H9 (cell line): ENCODE results near the gene ARHGAP8. TPM values are rescaled to one million over a fixed set of nuclear protein-coding genes. Genes with fewer than 3 reads are reported as not detected.

Experiments used
- DNase-seq: peaks from one replicate; pipeline ENCODE4 v3.0.0-alpha.2; 2017
- H2AFZ ChIP-seq: one replicate; pipeline ENCODE4 v1.6.1; 2013; ENCODE audit warnings: mild to moderate bottlenecking, low read length, control low read depth, moderate library complexity
- H2AK5ac ChIP-seq: 2 replicates; pipeline ENCODE4 v1.6.1; 2013; ENCODE audit warnings: low read length, control low read depth, mixed read lengths; ENCODE audit not compliant: insufficient read length
- H2BK120ac ChIP-seq: one replicate; pipeline ENCODE4 v1.6.1; 2013; ENCODE audit warnings: low read depth, mild to moderate bottlenecking, low read length, control low read depth, inconsistent platforms; ENCODE audit not compliant: poor library complexity, severe bottlenecking
- H2BK12ac ChIP-seq: 2 replicates; pipeline ENCODE4 v1.6.1; 2013; ENCODE audit warnings: low read length, control low read depth, mixed read lengths, low read depth; ENCODE audit not compliant: insufficient read length
- H2BK15ac ChIP-seq: 2 replicates; pipeline ENCODE4 v1.6.1; 2013; ENCODE audit warnings: low read depth, low read length, control low read depth
- H2BK20ac ChIP-seq: one replicate; pipeline ENCODE4 v1.6.1; 2013; ENCODE audit warnings: low read depth, mild to moderate bottlenecking, low read length, control low read depth, inconsistent platforms; ENCODE audit not compliant: poor library complexity, severe bottlenecking
- H2BK5ac ChIP-seq: 2 replicates; pipeline ENCODE4 v1.6.1; 2013; ENCODE audit warnings: low read length, control low read depth, mixed read lengths; ENCODE audit not compliant: insufficient read length
- H3K14ac ChIP-seq: 2 replicates; pipeline ENCODE4 v1.6.1; 2013; ENCODE audit warnings: low read length, control low read depth; ENCODE audit not compliant: insufficient read depth
- H3K18ac ChIP-seq: 2 replicates; pipeline ENCODE4 v1.6.1; 2013; ENCODE audit warnings: low read depth, mild to moderate bottlenecking, mixed read lengths, low read length, control low read depth; ENCODE audit not compliant: insufficient read length
- H3K23ac ChIP-seq: 2 replicates; pipeline ENCODE4 v1.6.1; 2013; ENCODE audit warnings: low read length, control low read depth, mixed read lengths, low read depth; ENCODE audit not compliant: insufficient read length
- H3K23me2 ChIP-seq: 2 replicates; pipeline ENCODE4 v1.6.1; 2013; ENCODE audit warnings: low read depth, mild to moderate bottlenecking, mixed read lengths, low read length, control low read depth; ENCODE audit not compliant: insufficient read length, poor library complexity, severe bottlenecking
- H3K27ac ChIP-seq: 2 replicates; pipeline ENCODE4 v1.5.1; 2013; ENCODE audit warnings: low read length, control low read depth, mixed read lengths, low read depth; ENCODE audit not compliant: insufficient read length
- H3K27me3 ChIP-seq: 2 replicates; pipeline ENCODE4 v1.6.1; 2013; ENCODE audit warnings: low read length, control low read depth, inconsistent platforms; ENCODE audit not compliant: insufficient read depth
- H3K4ac ChIP-seq: 2 replicates; pipeline ENCODE4 v1.6.1; 2013; ENCODE audit warnings: low read depth, mild to moderate bottlenecking, control low read depth, inconsistent platforms, low read length, moderate library complexity
- H3K4me1 ChIP-seq: 2 replicates; pipeline ENCODE4 v1.6.1; 2013; ENCODE audit warnings: low read length, control low read depth, inconsistent platforms; ENCODE audit not compliant: insufficient read depth
- H3K4me2 ChIP-seq: 2 replicates; pipeline ENCODE4 v1.6.1; 2013; ENCODE audit warnings: low read length, control low read depth, mixed read lengths; ENCODE audit not compliant: insufficient read length, insufficient read depth
- H3K56ac ChIP-seq: 2 replicates; pipeline ENCODE4 v1.6.1; 2013; ENCODE audit warnings: low read depth, mild to moderate bottlenecking, mixed read lengths, low read length, control low read depth; ENCODE audit not compliant: insufficient read length
- H3K79me1 ChIP-seq: 2 replicates; pipeline ENCODE4 v1.6.1; 2013; ENCODE audit warnings: low read depth, mild to moderate bottlenecking, moderate library complexity, low read length, control low read depth, inconsistent platforms; ENCODE audit not compliant: insufficient read depth, poor library complexity, severe bottlenecking
- H3K79me2 ChIP-seq: 2 replicates; pipeline ENCODE4 v1.6.1; 2013; ENCODE audit warnings: low read length, control low read depth, inconsistent platforms; ENCODE audit not compliant: insufficient read depth
- H3K9ac ChIP-seq: 2 replicates; pipeline ENCODE4 v1.6.1; 2013; ENCODE audit warnings: low read length, control low read depth, mixed read lengths; ENCODE audit not compliant: insufficient read length; ENCODE audit errors: extremely low read depth
- H3K9me3 ChIP-seq: one replicate; pipeline ENCODE4 v1.6.1; 2013; ENCODE audit warnings: low read depth, low read length, inconsistent platforms; ENCODE audit not compliant: control insufficient read depth
- H3T11ph ChIP-seq: one replicate; pipeline ENCODE4 v1.6.1; 2013; ENCODE audit warnings: mild to moderate bottlenecking, low read length, control low read depth, inconsistent platforms
- H4K20me1 ChIP-seq: one replicate; pipeline ENCODE4 v1.6.1; 2013; ENCODE audit not compliant: control insufficient read depth, insufficient read length, insufficient read depth
- H4K5ac ChIP-seq: 2 replicates; pipeline ENCODE4 v1.6.1; 2013; ENCODE audit warnings: low read depth, mild to moderate bottlenecking, mixed read lengths, low read length, control low read depth; ENCODE audit not compliant: insufficient read length
- H4K8ac ChIP-seq: replicated peaks from 2 replicates; pipeline ENCODE4 v1.6.1; 2013; ENCODE audit warnings: low read length, control low read depth, mixed read lengths, low read depth; ENCODE audit not compliant: insufficient read length
- H4K91ac ChIP-seq: 2 replicates; pipeline ENCODE4 v1.6.1; 2013; ENCODE audit warnings: low read depth, mild to moderate bottlenecking, moderate library complexity, mixed read lengths, low read length, control low read depth; ENCODE audit not compliant: insufficient read length
- H3K27ac Mint-ChIP-seq, 3 experiments: 2 replicates in 2 of 3; 3 replicates in 1 of 3; pipeline ENCODE4 v1.8.0; 2020 to 2021; ENCODE audit warnings: mixed read lengths in 3 of 3, mild to moderate bottlenecking in 1 of 3, moderate library complexity in 1 of 3
- H3K27me3 Mint-ChIP-seq: 2 replicates; pipeline ENCODE4 v1.8.0; 2021; ENCODE audit warnings: low read depth, mild to moderate bottlenecking, moderate library complexity, mixed read lengths
- H3K36me3 Mint-ChIP-seq, 3 experiments: 2 replicates in 2 of 3; 3 replicates in 1 of 3; pipeline ENCODE4 v1.8.0; 2020 to 2021; ENCODE audit warnings: low read depth in 3 of 3, mixed read lengths in 3 of 3; ENCODE audit not compliant: insufficient read depth in 1 of 3
- H3K4me1 Mint-ChIP-seq, 2 experiments: 2 replicates each; pipeline ENCODE4 v1.8.0; 2020; ENCODE audit warnings: mixed read lengths in 2 of 2
- H3K4me3 Mint-ChIP-seq, 2 experiments: 2 replicates in 1 of 2; 3 replicates in 1 of 2; pipeline ENCODE4 v1.8.0; 2020 to 2021; ENCODE audit warnings: mild to moderate bottlenecking in 2 of 2, mixed read lengths in 2 of 2, moderate library complexity in 1 of 2
- H3K9me3 Mint-ChIP-seq, 2 experiments: 2 replicates in 1 of 2; 3 replicates in 1 of 2; pipeline ENCODE4 v1.8.0; 2020; ENCODE audit warnings: mild to moderate bottlenecking in 2 of 2, mixed read lengths in 2 of 2, moderate library complexity in 1 of 2
- WGBS: extraction: QIAGEN DNeasy Blood & Tissue Kit; methylation state at CpG from one replicate; pipeline ENCODE4 v1.1.7; 2013; ENCODE audit warnings: missing lambda C conversion rate, low lambda C conversion rate, mixed read lengths; ENCODE audit not compliant: insufficient read length; ENCODE audit errors: extremely low coverage; 5-methylcytosine and 5-hydroxymethylcytosine counted together
- total RNA-seq: library from RNA; stranded (reverse); gene quantifications from 2 replicates; pipeline ENCODE4 v1.2.1, GENCODE V29; 2021
- TF ChIP-seq, protein P1 (sequence below): fragments of 200-600 bp; sonication (generic); conservative IDR thresholded peaks from 3 replicates; pipeline ENCODE4 v1.8.0; 2021; ENCODE audit warnings: antibody characterized with exemption, mild to moderate bottlenecking

The ARHGAP8 gene
- total RNA-seq, 1 experiment from 2014 or later = 35.4 TPM

DNA sequence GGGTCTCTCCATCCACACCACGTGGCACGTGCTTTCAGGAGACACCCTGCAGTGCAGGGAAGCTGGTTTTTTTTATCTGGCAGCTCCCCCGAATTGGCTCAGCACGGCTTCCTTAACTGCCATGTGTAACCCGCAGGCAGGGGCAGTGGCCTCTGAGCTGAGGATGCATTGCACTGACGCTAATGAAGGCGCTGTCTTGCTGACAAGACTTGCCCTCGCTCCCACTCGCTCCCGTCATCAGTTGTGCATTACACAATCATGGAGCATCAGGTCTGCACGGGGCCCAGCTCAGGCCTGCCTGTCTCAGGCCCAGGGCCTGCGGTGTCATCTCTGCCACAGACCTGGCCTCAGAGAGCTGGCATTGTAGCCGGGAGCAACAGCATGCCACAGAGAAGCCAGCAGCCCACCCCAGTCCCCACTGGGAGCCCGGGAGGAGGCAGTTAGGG lies 95.9 kb downstream of the ARHGAP8 start:
- no peak overlapping the region for H2AFZ ChIP-seq
- H3K18ac ChIP-seq = no peak overlapping the region
- H2BK20ac ChIP-seq = no peak overlapping the region
- no peak overlapping the region for H4K5ac ChIP-seq
- no peak overlapping the region for H4K8ac ChIP-seq
- no peak overlapping the region for H3K9ac ChIP-seq
- H3K56ac ChIP-seq = no peak overlapping the region
- H3K79me2 ChIP-seq = no peaks in the 10 kb centered on the region
- no peaks in the 10 kb centered on the region for H4K20me1 ChIP-seq
- peaks cover 0 to 4% of the 10 kb centered on the region in 2 experiments for H3K4me1 Mint-ChIP-seq
- TF ChIP-seq, protein P1, sequence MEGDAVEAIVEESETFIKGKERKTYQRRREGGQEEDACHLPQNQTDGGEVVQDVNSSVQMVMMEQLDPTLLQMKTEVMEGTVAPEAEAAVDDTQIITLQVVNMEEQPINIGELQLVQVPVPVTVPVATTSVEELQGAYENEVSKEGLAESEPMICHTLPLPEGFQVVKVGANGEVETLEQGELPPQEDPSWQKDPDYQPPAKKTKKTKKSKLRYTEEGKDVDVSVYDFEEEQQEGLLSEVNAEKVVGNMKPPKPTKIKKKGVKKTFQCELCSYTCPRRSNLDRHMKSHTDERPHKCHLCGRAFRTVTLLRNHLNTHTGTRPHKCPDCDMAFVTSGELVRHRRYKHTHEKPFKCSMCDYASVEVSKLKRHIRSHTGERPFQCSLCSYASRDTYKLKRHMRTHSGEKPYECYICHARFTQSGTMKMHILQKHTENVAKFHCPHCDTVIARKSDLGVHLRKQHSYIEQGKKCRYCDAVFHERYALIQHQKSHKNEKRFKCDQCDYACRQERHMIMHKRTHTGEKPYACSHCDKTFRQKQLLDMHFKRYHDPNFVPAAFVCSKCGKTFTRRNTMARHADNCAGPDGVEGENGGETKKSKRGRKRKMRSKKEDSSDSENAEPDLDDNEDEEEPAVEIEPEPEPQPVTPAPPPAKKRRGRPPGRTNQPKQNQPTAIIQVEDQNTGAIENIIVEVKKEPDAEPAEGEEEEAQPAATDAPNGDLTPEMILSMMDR = no peak
- no CpG with 5 or more reads among the region's 14 CpGs for WGBS
- H3K27ac ChIP-seq = no peak overlapping the region
- H3K36me3 Mint-ChIP-seq = peaks cover 15 to 24% (median 20%) of the 10 kb centered on the region in 3 experiments
- no peak overlapping the region for H3K4me2 ChIP-seq
- no peaks in the 10 kb centered on the region for H3K79me1 ChIP-seq
- no peak overlapping the region for H3K4me3 Mint-ChIP-seq
- peaks cover 0 to 7% of the 10 kb centered on the region in 2 experiments; a peak in 3 of 5 replicates for H3K9me3 Mint-ChIP-seq
- H3K4ac ChIP-seq = no peak overlapping the region
- no peak overlapping the region for H2AK5ac ChIP-seq
- no peak overlapping the region for H3K23ac ChIP-seq
- no peak overlapping the region for H3T11ph ChIP-seq
- no peak overlapping the region for H2BK12ac ChIP-seq
- H3K14ac ChIP-seq = no peak overlapping the region
- no peaks in the 10 kb centered on the region for H3K4me1 ChIP-seq
- no peak overlapping the region for H4K91ac ChIP-seq
- H3K27ac Mint-ChIP-seq = no peak overlapping the region
- DNase-seq = no peak
- no peaks in the 10 kb centered on the region for H3K9me3 ChIP-seq
- no peak overlapping the region for H2BK5ac ChIP-seq
- no peak overlapping the region for H2BK15ac ChIP-seq
- no peaks in the 10 kb centered on the region for H3K23me2 ChIP-seq
- H3K27me3 ChIP-seq = no peaks in the 10 kb centered on the region
- H2BK120ac ChIP-seq = no peak overlapping the region
- H3K27me3 Mint-ChIP-seq = no peaks in the 10 kb centered on the region; the same call in 1 of the 2 replicates
